ENCODE data around the gene PEX12.
"Not testable (repeated sequence)": the region's sequence is repeated elsewhere in the genome, so short reads cannot be mapped to it uniquely, and the experiment has no call there.

The PEX12 gene

GRCh38 chr17:35539659-35540026, 38.7 kb downstream of the PEX12 start:
- Histone ChIP-seq H3K9ac (ENCODE audit: low read length) (no peak overlapping the region), H4K20me1 (ENCODE audit: insufficient read depth, low read length) (no peaks in the 10 kb centered on the region), H3K36me3 (replicated peaks; ENCODE audit: insufficient read depth, low read length) (no peaks in the 10 kb centered on the region), H3K4me1 (ENCODE audit: low read length) (peaks cover 29% of the 10 kb centered on the region), H3K4me3 (ENCODE audit: low read length) (no peak overlapping the region), H3K27me3 (replicated peaks; ENCODE audit: insufficient read depth, low read length) (no peaks in the 10 kb centered on the region), H2AFZ (ENCODE audit: low read length) (peak overlapping the region; percentile 40; the same call in 1 of the 2 replicates), H3F3A (ENCODE audit: insufficient read depth, low read length) (peaks cover 16% of the 10 kb centered on the region; the same call in 1 of the 2 replicates), H3K79me2 (ENCODE audit: low read length) (no peaks in the 10 kb centered on the region), H3K4me2 (ENCODE audit: low read depth, low read length) (peak overlapping the region; percentile 54; the same call in 1 of the 2 replicates), H3K27ac (ENCODE audit: low read length) (no peak overlapping the region), H3K9me3 (replicated peaks; ENCODE audit: insufficient read depth, low read length) (no peaks in the 10 kb centered on the region), H3K9me2 (replicated peaks; ENCODE audit: insufficient read depth, low read length) (no peaks in the 10 kb centered on the region)
- DNase-seq: no peak
- TF ChIP-seq EZH2phosphoT487 (IDR thresholded peaks at IDR 0.05; ENCODE audit: low read length) (no peak), CTCF (IDR thresholded peaks at IDR 0.05; ENCODE audit: low read length) (no peak), EZH2 (optimal IDR thresholded peaks at IDR 0.05; ENCODE audit: low read depth, low read length) (no peak)

DNA sequence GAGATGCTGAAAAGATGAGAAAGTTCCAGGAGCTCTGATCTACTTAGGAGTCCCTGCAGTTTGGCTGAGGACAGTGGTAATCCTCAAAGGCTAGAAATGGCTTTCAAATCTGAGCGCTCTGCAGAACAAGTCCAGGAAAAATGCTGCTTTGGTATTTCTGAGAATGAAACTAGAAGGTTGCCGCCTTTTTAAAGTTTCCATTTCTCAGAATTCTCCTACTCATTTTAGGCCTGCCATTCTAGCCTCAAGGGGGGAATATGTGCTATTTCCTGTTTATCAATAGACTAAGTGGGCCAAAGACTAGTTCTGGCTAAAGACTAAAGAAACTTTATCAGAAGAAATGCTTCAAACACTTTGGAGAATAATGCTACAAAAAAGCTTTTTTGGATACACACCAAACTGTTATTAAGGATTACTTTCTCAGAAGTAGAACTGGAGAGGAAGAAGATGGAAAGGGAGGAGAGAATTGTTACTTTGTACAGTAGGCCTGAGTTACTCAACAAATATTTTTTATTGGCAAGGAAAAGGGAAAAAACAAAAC, 40.7 kb downstream of the PEX12 start, which contains the start of gene SLFN12L:
Gene SLFN12L, minus strand, starts transcription at position 78 of the 541 bp plus-strand sequence. CDS start 15,314 bp downstream, outside the sequence.
- DNase-seq: peak; percentile 65
- H3F3A ChIP-seq (ENCODE audit: insufficient read depth, low read length): peaks cover 16% of the 10 kb centered on the region; the same call in 1 of the 2 replicates
- peak within 1 kb of the TSS; percentile 2; the same call in 1 of the 2 replicates for H3K9ac ChIP-seq (ENCODE audit: low read length)
- no peak for TF ChIP-seq EZH2 (optimal IDR thresholded peaks at IDR 0.05; ENCODE audit: low read depth, low read length)
- no peak for TF ChIP-seq CTCF (IDR thresholded peaks at IDR 0.05; ENCODE audit: low read length)
- TF ChIP-seq EZH2phosphoT487 (IDR thresholded peaks at IDR 0.05; ENCODE audit: low read length): no peak
- H3K9me2 ChIP-seq (replicated peaks; ENCODE audit: insufficient read depth, low read length): no peaks in the 10 kb centered on the region
- peak within 1 kb of the TSS; percentile 8; the same call in 1 of the 2 replicates for H3K4me3 ChIP-seq (ENCODE audit: low read length)
- no peaks in the 10 kb centered on the region for H3K36me3 ChIP-seq (replicated peaks; ENCODE audit: insufficient read depth, low read length)
- H4K20me1 ChIP-seq (ENCODE audit: insufficient read depth, low read length): no peaks in the 10 kb centered on the region
- H3K4me1 ChIP-seq (ENCODE audit: low read length): peaks cover 27% of the 10 kb centered on the region
- no peaks in the 10 kb centered on the region for H3K79me2 ChIP-seq (ENCODE audit: low read length)
- peak within 1 kb of the TSS; percentile 52; the same call in 1 of the 2 replicates for H3K27ac ChIP-seq (ENCODE audit: low read length)
- H2AFZ ChIP-seq (ENCODE audit: low read length): peak within 1 kb of the TSS; percentile 51
- H3K4me2 ChIP-seq (ENCODE audit: low read depth, low read length): peak within 1 kb of the TSS; percentile 75
- no peaks in the 10 kb centered on the region for H3K27me3 ChIP-seq (replicated peaks; ENCODE audit: insufficient read depth, low read length)
- H3K9me3 ChIP-seq (replicated peaks; ENCODE audit: insufficient read depth, low read length): no peaks in the 10 kb centered on the region

- H3K27ac ChIP-seq (ENCODE audit: low read length): peak overlapping the region; percentile 52; the same call in 1 of the 2 replicates
- no peaks in the 10 kb centered on the region for H4K20me1 ChIP-seq (ENCODE audit: insufficient read depth, low read length)
- no peaks in the 10 kb centered on the region for H3K9me2 ChIP-seq (replicated peaks; ENCODE audit: insufficient read depth, low read length)
- no peaks in the 10 kb centered on the region for H3K36me3 ChIP-seq (replicated peaks; ENCODE audit: insufficient read depth, low read length)
- H3K9ac ChIP-seq (ENCODE audit: low read length): no peak overlapping the region
- no peak for DNase-seq
- peaks cover 27% of the 10 kb centered on the region for H3K4me1 ChIP-seq (ENCODE audit: low read length)
- H3F3A ChIP-seq (ENCODE audit: insufficient read depth, low read length): peaks cover 16% of the 10 kb centered on the region; the same call in 1 of the 2 replicates
- no peaks in the 10 kb centered on the region for H3K9me3 ChIP-seq (replicated peaks; ENCODE audit: insufficient read depth, low read length)
- H2AFZ ChIP-seq (ENCODE audit: low read length): no peak overlapping the region
- TF ChIP-seq EZH2 (optimal IDR thresholded peaks at IDR 0.05; ENCODE audit: low read depth, low read length) (no peak), CTCF (IDR thresholded peaks at IDR 0.05; ENCODE audit: low read length) (no peak), EZH2phosphoT487 (IDR thresholded peaks at IDR 0.05; ENCODE audit: low read length) (no peak)
- no peaks in the 10 kb centered on the region for H3K79me2 ChIP-seq (ENCODE audit: low read length)
- H3K4me2 ChIP-seq (ENCODE audit: low read depth, low read length): peak overlapping the region; percentile 75; the same call in 1 of the 2 replicates
- no peak overlapping the region for H3K4me3 ChIP-seq (ENCODE audit: low read length)
- no peaks in the 10 kb centered on the region for H3K27me3 ChIP-seq (replicated peaks; ENCODE audit: insufficient read depth, low read length)
Measured at GRCh38 chr17:35536664-35537171, 41.7 kb downstream of the PEX12 start.

DNA sequence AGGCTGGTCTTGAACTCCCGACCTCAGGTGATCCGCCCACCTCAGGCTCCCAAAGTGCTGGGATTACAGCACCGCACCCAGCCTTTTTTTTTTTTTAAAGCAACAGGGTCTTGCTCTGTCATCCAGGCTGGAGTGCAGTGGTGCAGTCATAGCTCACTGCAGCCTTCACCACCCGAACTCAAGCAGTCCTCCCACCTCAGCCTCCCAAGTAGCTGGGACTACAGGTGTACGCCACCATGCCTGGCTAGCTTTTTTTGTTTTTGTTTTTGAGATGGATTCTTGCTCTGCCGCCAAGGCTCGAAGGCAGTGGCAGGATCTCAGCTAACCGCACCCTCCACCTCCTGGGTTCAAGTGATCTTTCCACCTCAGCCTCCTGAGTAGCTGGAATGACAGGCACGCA, 43.0 kb downstream of the PEX12 start:
- not testable (repeated sequence) for H3K36me3 ChIP-seq (replicated peaks; ENCODE audit: insufficient read depth, low read length); H3K4me2 ChIP-seq (ENCODE audit: low read depth, low read length); H3K9me2 ChIP-seq (replicated peaks; ENCODE audit: insufficient read depth, low read length); H3K9ac ChIP-seq (ENCODE audit: low read length); H4K20me1 ChIP-seq (ENCODE audit: insufficient read depth, low read length); DNase-seq; H3K4me3 ChIP-seq (ENCODE audit: low read length); H3K79me2 ChIP-seq (ENCODE audit: low read length); H3K27me3 ChIP-seq (replicated peaks; ENCODE audit: insufficient read depth, low read length); H3K9me3 ChIP-seq (replicated peaks; ENCODE audit: insufficient read depth, low read length); H3K27ac ChIP-seq (ENCODE audit: low read length); H2AFZ ChIP-seq (ENCODE audit: low read length)
- H3F3A ChIP-seq (ENCODE audit: insufficient read depth, low read length): peaks cover 16% of the 10 kb centered on the region; the same call in 1 of the 2 replicates
- peaks cover 25% of the 10 kb centered on the region for H3K4me1 ChIP-seq (ENCODE audit: low read length)
